Measurements from ENCODE around the gene GTF2I. TPM values are rescaled to one million over a fixed set of nuclear protein-coding genes. Genes with fewer than 3 reads are reported as not detected.
A peak's percentile ranks its signal among the peaks of the same experiment; 100 is the strongest.
"Not testable (repeated sequence)": the region's sequence is repeated elsewhere in the genome, so short reads cannot be mapped to it uniquely, and the experiment has no call there.

Gene GTF2I
- total and polyA plus RNA-seq, 2 experiments from 2014 or later = 167 to 193 TPM

DNA sequence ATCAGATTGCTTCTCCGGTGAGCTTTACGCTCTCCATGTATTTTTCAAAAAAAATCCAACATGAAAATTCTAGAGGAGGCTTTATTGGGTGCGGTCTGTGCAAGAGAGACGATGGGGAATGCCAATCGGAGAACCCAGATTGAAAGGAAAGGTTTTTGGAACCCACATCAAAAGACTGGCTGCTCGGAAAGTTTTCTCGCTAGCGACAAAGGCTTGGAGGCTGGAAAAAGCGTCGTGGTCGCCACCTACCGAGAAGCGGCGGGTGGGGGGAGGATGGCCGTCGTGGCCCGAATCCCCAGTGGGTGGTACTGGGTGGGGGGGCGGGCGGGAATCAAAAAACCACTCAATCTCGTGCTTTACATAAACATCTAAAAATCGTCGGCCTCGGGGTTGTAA is 1.1 kb upstream of the GTF2I start:
- 0% methylated on average over 22 of the region's 23 CpGs for WGBS (ENCODE audit: low lambda C conversion rate, missing lambda C conversion rate)
- peak; percentile 73 for DNase-seq (ENCODE audit: low spot score)

GRCh38 chr7:74656837-74657691 is 454 bp upstream of the GTF2I start:
- H3K4me1 ChIP-seq (ENCODE audit: insufficient read depth) = peaks cover 42% of the 10 kb centered on the region
- DNase-seq (ENCODE audit: low spot score) = peak; percentile 99
- under 1% methylated on average over 57 of the region's 60 CpGs for WGBS (ENCODE audit: low lambda C conversion rate, missing lambda C conversion rate)
- peak overlapping the region; percentile 98 for H3K4me3 ChIP-seq
- H3K79me2 ChIP-seq = peaks cover 41% of the 10 kb centered on the region
- H3K9me2 ChIP-seq (replicated peaks; ENCODE audit: insufficient read depth) = no peaks in the 10 kb centered on the region
- TF ChIP-seq EZH2 (IDR thresholded peaks at IDR 0.05; ENCODE audit: borderline replicate concordance) = no peak
- no peak for TF ChIP-seq EZH2phosphoT487 (IDR thresholded peaks at IDR 0.05; ENCODE audit: low read depth, severe bottlenecking, unreplicated experiment)
- TF ChIP-seq, protein P1, sequence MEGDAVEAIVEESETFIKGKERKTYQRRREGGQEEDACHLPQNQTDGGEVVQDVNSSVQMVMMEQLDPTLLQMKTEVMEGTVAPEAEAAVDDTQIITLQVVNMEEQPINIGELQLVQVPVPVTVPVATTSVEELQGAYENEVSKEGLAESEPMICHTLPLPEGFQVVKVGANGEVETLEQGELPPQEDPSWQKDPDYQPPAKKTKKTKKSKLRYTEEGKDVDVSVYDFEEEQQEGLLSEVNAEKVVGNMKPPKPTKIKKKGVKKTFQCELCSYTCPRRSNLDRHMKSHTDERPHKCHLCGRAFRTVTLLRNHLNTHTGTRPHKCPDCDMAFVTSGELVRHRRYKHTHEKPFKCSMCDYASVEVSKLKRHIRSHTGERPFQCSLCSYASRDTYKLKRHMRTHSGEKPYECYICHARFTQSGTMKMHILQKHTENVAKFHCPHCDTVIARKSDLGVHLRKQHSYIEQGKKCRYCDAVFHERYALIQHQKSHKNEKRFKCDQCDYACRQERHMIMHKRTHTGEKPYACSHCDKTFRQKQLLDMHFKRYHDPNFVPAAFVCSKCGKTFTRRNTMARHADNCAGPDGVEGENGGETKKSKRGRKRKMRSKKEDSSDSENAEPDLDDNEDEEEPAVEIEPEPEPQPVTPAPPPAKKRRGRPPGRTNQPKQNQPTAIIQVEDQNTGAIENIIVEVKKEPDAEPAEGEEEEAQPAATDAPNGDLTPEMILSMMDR (IDR thresholded peaks at IDR 0.05; ENCODE audit: poor library complexity) = no peak
- no peaks in the 10 kb centered on the region for H3K36me3 ChIP-seq (replicated peaks; ENCODE audit: insufficient read depth, low read depth)
- H3K4me2 ChIP-seq = peak overlapping the region; percentile 94
- H3K27ac ChIP-seq = peak overlapping the region; percentile 100
- peak overlapping the region; percentile 86 for H2AFZ ChIP-seq
- H4K20me1 ChIP-seq (ENCODE audit: insufficient read depth, poor library complexity, severe bottlenecking) = peaks cover 36% of the 10 kb centered on the region
- H3K9me3 ChIP-seq (ENCODE audit: low read depth) = no peaks in the 10 kb centered on the region
- H3K27me3 ChIP-seq = no peaks in the 10 kb centered on the region

More for the DNA sequence above, 1.1 kb upstream of the GTF2I start:
- Histone ChIP-seq H3K36me3 (replicated peaks; ENCODE audit: insufficient read depth, low read depth) (no peaks in the 10 kb centered on the region), H3K9me3 (ENCODE audit: low read depth) (no peaks in the 10 kb centered on the region), H3K79me2 (peaks cover 35% of the 10 kb centered on the region), H3K4me1 (ENCODE audit: insufficient read depth) (peaks cover 36% of the 10 kb centered on the region), H3K27me3 (no peaks in the 10 kb centered on the region), H3K9me2 (replicated peaks; ENCODE audit: insufficient read depth) (no peaks in the 10 kb centered on the region), H3K4me3 (peak overlapping the region; percentile 55), H3K27ac (peak overlapping the region; percentile 97), H4K20me1 (ENCODE audit: insufficient read depth, poor library complexity, severe bottlenecking) (peaks cover 29% of the 10 kb centered on the region), H3K4me2 (peak overlapping the region; percentile 94), H2AFZ (peak overlapping the region; percentile 68)
- TF ChIP-seq EZH2phosphoT487 (IDR thresholded peaks at IDR 0.05; ENCODE audit: low read depth, severe bottlenecking, unreplicated experiment) = no peak
- TF ChIP-seq, protein P1 (IDR thresholded peaks at IDR 0.05; ENCODE audit: poor library complexity) = peak; percentile 31
- no peak for TF ChIP-seq EZH2 (IDR thresholded peaks at IDR 0.05; ENCODE audit: borderline replicate concordance)

DNA sequence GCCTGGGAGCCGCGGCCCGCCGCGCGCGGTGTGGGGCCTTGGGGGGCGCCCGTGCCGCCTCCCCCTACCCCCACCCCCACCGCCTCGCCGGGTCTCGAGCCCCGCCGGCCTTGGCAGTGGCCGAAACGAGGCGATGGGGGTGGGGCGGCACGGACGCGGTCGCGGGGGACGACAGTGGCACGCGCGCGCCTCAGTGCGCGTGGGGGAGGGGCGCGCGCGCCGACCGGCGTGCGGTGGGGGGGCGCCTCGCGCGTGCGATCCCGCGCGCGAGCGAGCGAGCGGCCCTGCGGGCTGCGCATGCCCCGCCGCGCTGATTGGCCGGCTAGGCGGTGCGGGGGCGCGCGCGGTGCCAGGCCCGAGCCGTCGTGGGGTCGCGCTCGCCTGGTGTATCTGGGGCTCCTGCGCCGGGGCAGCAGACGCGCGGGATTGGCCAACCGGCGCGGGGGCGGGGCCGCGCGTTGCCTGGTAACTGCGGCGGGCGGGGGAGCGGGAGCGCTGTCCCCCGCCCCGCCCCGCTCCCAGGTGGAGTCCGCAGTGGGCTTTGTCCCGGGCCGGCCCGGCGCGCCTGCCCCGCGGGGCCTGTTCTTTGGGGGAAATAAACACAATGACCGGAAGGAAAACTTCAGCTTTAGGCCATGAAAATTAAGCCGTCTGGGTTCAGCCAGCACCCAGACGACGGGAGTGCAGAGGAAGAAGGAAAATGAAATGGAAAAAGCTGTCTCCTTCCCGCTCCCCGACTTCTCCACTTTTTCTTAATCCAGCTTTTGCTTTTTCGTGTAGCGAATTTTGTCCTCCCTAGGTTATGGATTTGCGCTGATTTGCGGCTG is 873 bp downstream of the GTF2I start:
- peaks cover 48% of the 10 kb centered on the region for H3K4me1 ChIP-seq (ENCODE audit: insufficient read depth)
- peak overlapping the region; percentile 86 for H2AFZ ChIP-seq
- peaks cover 49% of the 10 kb centered on the region for H4K20me1 ChIP-seq (ENCODE audit: insufficient read depth, poor library complexity, severe bottlenecking)

GRCh38 chr7:74660202-74660601 is 2.7 kb downstream of the GTF2I start:
- not testable (repeated sequence) for H2AFZ ChIP-seq; H3K36me3 ChIP-seq (replicated peaks; ENCODE audit: insufficient read depth, low read depth); H3K27me3 ChIP-seq; H3K9me2 ChIP-seq (replicated peaks; ENCODE audit: insufficient read depth); H3K9me3 ChIP-seq (ENCODE audit: low read depth); DNase-seq (ENCODE audit: low spot score)
- H3K4me1 ChIP-seq (ENCODE audit: insufficient read depth) = peaks cover 47% of the 10 kb centered on the region
- H3K27ac ChIP-seq = peak overlapping the region; percentile 75
- peaks cover 73% of the 10 kb centered on the region for H3K79me2 ChIP-seq
- H3K4me2 ChIP-seq = peak overlapping the region; percentile 91
- WGBS (ENCODE audit: low lambda C conversion rate, missing lambda C conversion rate) = 58% methylated on average over 18 of the region's 18 CpGs
- H3K4me3 ChIP-seq = peak overlapping the region; percentile 15
- peaks cover 67% of the 10 kb centered on the region for H4K20me1 ChIP-seq (ENCODE audit: insufficient read depth, poor library complexity, severe bottlenecking)

More for the DNA sequence above, 873 bp downstream of the GTF2I start:
- H3K4me3 ChIP-seq = peak overlapping the region; percentile 98
- H3K79me2 ChIP-seq = peaks cover 55% of the 10 kb centered on the region
- WGBS (ENCODE audit: low lambda C conversion rate, missing lambda C conversion rate) = 2% methylated on average over 14 of the region's 108 CpGs
- TF ChIP-seq, protein P1 (IDR thresholded peaks at IDR 0.05; ENCODE audit: poor library complexity) = no peak
- TF ChIP-seq EZH2 (IDR thresholded peaks at IDR 0.05; ENCODE audit: borderline replicate concordance) = no peak
- no peak for TF ChIP-seq EZH2phosphoT487 (IDR thresholded peaks at IDR 0.05; ENCODE audit: low read depth, severe bottlenecking, unreplicated experiment)
- no peaks in the 10 kb centered on the region for H3K9me3 ChIP-seq (ENCODE audit: low read depth)
- peak overlapping the region; percentile 100 for H3K27ac ChIP-seq
- no peaks in the 10 kb centered on the region for H3K36me3 ChIP-seq (replicated peaks; ENCODE audit: insufficient read depth, low read depth)
- H3K27me3 ChIP-seq = no peaks in the 10 kb centered on the region
- DNase-seq (ENCODE audit: low spot score) = peak; percentile 98
- no peaks in the 10 kb centered on the region for H3K9me2 ChIP-seq (replicated peaks; ENCODE audit: insufficient read depth)
- H3K4me2 ChIP-seq = peak overlapping the region; percentile 91

DNA sequence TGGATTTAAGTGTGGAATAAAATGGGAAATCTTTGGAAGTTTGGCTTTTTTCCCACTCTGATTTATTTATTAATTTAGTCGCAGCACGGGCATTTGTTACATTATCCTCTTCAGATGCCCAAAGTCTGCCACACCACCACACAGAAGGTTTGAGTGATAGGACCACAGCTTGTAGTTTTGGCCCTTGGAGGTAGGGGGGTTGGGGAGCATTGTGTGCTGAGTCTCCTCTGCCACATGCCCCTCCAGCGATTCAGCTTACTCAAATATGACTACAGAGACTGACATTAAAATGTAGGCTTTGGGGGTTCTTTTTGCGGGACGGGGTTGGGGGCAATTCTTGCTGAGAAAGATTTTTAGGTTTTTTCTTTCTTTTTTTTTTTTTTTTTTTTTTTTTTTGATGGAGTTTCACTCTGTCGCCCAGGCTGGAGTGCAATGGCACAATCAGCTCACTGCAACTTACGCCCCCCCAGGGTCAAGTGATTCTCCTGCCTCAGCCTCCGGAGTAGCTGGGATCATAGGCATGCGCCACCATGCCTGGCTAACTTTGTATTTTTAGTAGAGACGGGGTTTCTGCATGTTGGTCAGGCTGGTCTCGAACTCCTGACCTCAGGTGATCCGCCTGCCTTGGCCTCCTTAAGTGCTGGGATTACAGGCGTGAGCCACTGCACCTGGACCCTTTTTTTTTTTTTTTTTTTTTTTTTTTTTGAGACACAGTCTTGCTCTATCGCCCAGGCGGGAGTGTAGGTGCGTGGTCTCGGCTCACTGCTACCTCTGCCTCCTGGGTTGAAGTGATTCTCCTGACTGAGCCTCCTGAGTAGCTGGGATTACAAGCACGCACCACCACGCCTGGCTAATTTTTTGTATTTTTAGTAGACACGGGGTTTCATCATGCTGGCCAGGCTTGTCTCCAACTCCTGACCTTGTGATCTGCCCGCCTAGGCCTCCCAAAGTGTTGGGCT is 4.6 kb downstream of the GTF2I start:
- Histone ChIP-seq H3K27ac (peak overlapping the region; percentile 40), H3K79me2 (peaks cover 92% of the 10 kb centered on the region), H3K4me1 (ENCODE audit: insufficient read depth) (peaks cover 37% of the 10 kb centered on the region), H4K20me1 (ENCODE audit: insufficient read depth, poor library complexity, severe bottlenecking) (peaks cover 86% of the 10 kb centered on the region), H3K4me2 (peak overlapping the region; percentile 91)
- not testable (repeated sequence) for DNase-seq (ENCODE audit: low spot score); H3K27me3 ChIP-seq; H3K4me3 ChIP-seq; H3K36me3 ChIP-seq (replicated peaks; ENCODE audit: insufficient read depth, low read depth); H3K9me3 ChIP-seq (ENCODE audit: low read depth); H2AFZ ChIP-seq; H3K9me2 ChIP-seq (replicated peaks; ENCODE audit: insufficient read depth)
- 87% methylated on average over 19 of the region's 21 CpGs for WGBS (ENCODE audit: low lambda C conversion rate, missing lambda C conversion rate)

Data from hepatocyte (in vitro differentiated cells).